ENCODE data around the gene KRT82. TPM values are rescaled to one million over a fixed set of nuclear protein-coding genes. Genes with fewer than 3 reads are reported as not detected.

Gene KRT82
- total and polyA plus RNA-seq, 2 experiments from 2014 or later: not detected

DNA sequence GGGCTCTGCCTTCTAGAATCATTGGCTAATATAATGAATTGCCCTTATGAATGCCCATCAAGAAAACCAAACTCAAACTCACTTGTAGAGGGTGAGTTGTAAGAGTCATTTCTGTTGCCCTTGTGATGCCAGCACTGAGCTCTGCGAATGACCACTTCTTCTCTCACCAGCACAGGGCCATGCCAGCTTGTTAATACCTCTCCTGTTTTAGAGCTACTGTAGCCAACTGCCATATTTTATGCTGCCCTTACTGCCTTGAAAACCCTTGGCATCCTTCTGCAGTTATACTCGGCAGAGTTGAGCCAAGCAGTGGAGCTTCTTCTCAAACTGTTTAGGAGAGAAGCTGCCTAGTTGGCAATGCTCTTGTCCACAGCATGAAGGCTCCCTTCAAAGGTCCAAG is 19.9 kb upstream of the KRT82 start:
- DNase-seq (ENCODE audit: low read depth in 1 of 2, low spot score in 1 of 2): no peak
- no peak overlapping the region for H3K4me3 ChIP-seq
- H3K27me3 ChIP-seq: peaks cover 29% of the 10 kb centered on the region
- H3K9me3 ChIP-seq (ENCODE audit: low read depth): no peaks in the 10 kb centered on the region
- H3K27ac ChIP-seq: no peak overlapping the region
- H3K4me1 ChIP-seq (ENCODE audit: low read depth): no peaks in the 10 kb centered on the region
- no peaks in the 10 kb centered on the region for H3K36me3 ChIP-seq
- TF ChIP-seq, protein P1, sequence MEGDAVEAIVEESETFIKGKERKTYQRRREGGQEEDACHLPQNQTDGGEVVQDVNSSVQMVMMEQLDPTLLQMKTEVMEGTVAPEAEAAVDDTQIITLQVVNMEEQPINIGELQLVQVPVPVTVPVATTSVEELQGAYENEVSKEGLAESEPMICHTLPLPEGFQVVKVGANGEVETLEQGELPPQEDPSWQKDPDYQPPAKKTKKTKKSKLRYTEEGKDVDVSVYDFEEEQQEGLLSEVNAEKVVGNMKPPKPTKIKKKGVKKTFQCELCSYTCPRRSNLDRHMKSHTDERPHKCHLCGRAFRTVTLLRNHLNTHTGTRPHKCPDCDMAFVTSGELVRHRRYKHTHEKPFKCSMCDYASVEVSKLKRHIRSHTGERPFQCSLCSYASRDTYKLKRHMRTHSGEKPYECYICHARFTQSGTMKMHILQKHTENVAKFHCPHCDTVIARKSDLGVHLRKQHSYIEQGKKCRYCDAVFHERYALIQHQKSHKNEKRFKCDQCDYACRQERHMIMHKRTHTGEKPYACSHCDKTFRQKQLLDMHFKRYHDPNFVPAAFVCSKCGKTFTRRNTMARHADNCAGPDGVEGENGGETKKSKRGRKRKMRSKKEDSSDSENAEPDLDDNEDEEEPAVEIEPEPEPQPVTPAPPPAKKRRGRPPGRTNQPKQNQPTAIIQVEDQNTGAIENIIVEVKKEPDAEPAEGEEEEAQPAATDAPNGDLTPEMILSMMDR (IDR thresholded peaks at IDR 0.05; ENCODE audit: low read depth, low read length): no peak

DNA sequence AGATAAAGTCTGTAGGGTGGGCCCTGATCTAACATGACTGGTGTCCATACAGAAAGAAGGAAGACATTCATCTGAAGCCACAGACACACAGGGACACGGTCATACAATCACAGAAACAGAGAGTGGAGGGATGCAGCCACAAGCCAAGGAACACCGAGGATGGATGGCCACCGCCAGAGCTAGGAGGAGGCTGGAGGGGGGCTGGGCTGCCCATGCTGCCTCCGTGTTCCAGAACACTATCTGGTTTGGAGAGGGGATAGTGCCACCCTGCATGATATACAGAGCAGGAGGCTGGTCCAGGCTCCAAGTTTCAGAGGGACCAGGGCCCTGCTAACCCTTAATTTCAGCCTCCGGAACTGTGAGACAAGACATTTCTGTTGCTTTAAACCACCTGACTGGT is 19.3 kb upstream of the KRT82 start:
- DNase-seq (ENCODE audit: low read depth in 1 of 2, low spot score in 1 of 2): no peak
- peaks cover 24% of the 10 kb centered on the region for H3K27me3 ChIP-seq
- H3K9me3 ChIP-seq (ENCODE audit: low read depth): no peaks in the 10 kb centered on the region
- TF ChIP-seq, protein P1 (IDR thresholded peaks at IDR 0.05; ENCODE audit: low read depth, low read length): no peak
- no peak overlapping the region for H3K27ac ChIP-seq
- H3K36me3 ChIP-seq: no peaks in the 10 kb centered on the region
- no peak overlapping the region for H3K4me3 ChIP-seq
- no peaks in the 10 kb centered on the region for H3K4me1 ChIP-seq (ENCODE audit: low read depth)

DNA sequence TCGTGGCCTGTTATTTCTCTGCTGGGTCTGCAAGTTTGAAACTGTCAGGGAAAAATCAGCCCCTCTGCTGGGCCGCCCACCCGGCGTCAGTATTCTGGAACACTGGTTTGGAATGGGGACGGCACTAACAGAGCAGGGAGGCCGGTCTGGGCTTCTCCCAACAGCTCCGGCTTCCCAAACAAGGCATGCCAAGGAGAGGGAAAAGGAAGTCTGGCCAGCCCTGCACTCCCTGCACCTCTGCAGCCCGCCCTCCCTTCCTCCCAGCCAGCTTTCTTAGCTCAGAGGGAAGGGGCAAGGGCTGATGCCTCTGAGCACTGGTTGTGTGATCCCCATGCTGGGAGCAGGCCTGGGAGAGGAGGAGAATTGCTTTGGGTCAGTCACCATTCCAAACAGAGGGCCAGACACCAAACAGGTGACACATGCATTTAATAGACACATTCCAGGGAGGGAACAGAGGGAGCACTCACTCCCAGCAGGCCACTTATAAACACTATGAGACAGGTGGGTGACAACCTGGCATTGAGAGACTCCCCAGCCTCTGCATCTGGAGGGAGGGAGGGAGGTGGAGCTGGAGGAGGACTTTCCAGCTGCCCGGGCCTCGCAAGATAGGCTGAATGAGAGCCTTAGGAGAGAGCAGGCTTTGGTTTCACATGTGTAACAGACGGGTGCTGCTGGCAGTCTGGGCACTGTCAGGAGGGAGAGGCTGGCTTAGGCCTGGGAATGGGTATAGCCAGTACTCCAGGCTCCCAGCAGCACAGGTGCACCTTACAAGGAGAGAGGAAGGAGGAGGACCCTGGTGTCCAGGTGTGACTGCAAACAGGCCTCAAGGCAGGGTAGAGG is 17.7 kb upstream of the KRT82 start:
- H3K9me3 ChIP-seq (ENCODE audit: low read depth): no peaks in the 10 kb centered on the region
- DNase-seq (ENCODE audit: low read depth in 1 of 2, low spot score in 1 of 2): peak in 1 of 2 donors; percentile 35
- no peaks in the 10 kb centered on the region for H3K4me1 ChIP-seq (ENCODE audit: low read depth)
- H3K4me3 ChIP-seq: no peak overlapping the region
- H3K27ac ChIP-seq: no peak overlapping the region
- H3K36me3 ChIP-seq: no peaks in the 10 kb centered on the region
- H3K27me3 ChIP-seq: peaks cover 15% of the 10 kb centered on the region
- TF ChIP-seq, protein P1 (IDR thresholded peaks at IDR 0.05; ENCODE audit: low read depth, low read length): no peak

DNA sequence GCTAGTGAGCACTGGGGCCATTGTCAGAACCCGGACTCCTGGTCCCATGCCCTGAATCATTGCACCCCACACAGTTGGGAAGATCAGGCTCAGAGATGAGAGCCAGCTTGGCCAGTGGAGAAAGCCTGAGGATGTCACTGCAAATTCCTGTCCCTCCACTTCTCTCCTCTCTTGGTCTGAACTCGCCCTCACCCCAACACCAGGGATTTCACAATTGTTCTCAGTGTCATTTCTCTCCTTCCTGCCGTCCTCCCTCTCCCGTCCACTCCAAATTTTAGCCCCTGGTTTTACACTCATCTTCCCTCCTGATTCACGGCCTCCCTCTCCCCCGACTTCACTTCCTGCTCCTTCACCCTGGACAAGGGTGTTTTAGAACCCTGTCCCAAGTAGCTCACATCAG is 16.9 kb upstream of the KRT82 start:
- Histone ChIP-seq H3K27ac (no peak overlapping the region), H3K36me3 (no peaks in the 10 kb centered on the region), H3K4me3 (no peak overlapping the region), H3K9me3 (ENCODE audit: low read depth) (no peaks in the 10 kb centered on the region), H3K4me1 (ENCODE audit: low read depth) (no peaks in the 10 kb centered on the region), H3K27me3 (peaks cover 12% of the 10 kb centered on the region)
- TF ChIP-seq, protein P1 (IDR thresholded peaks at IDR 0.05; ENCODE audit: low read depth, low read length): no peak
- peak in 1 of 2 donors; percentile 63 for DNase-seq (ENCODE audit: low read depth in 1 of 2, low spot score in 1 of 2)

DNA sequence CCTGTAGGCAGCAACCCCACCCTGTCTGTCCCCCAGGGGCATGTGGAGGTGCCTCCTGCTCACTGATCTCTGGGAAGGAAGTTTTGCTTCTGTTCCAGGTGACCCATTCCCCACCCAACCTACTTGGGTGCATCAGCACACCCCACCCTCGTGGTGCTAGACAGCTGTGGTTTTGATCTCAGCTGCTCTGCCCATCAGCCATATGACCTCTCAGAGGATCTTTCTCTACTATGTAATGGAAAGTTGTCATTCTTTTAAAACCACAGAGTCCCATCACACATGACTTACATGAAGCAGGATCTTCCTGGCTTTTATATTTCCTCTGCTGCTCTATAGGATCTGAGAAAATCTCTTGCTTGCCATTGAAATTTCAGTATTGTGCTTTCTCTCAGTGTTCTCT is 13.5 kb upstream of the KRT82 start:
- no peaks in the 10 kb centered on the region for H3K4me1 ChIP-seq (ENCODE audit: low read depth)
- TF ChIP-seq, protein P1 (IDR thresholded peaks at IDR 0.05; ENCODE audit: low read depth, low read length): no peak
- DNase-seq (ENCODE audit: low read depth in 1 of 2, low spot score in 1 of 2): peak in 1 of 2 donors; percentile 12
- H3K27me3 ChIP-seq: peaks cover 12% of the 10 kb centered on the region
- H3K36me3 ChIP-seq: no peaks in the 10 kb centered on the region
- H3K9me3 ChIP-seq (ENCODE audit: low read depth): no peaks in the 10 kb centered on the region
- H3K4me3 ChIP-seq: no peak overlapping the region
- no peak overlapping the region for H3K27ac ChIP-seq
